H1 (cell line): ENCODE results near the gene CBLN3. TPM values are rescaled to one million over a fixed set of nuclear protein-coding genes. Genes with fewer than 3 reads are reported as not detected.

Source experiments
- CBX8 ChIP-seq: fragments of 300-800, 300-1000 bp; sonication (generic); IDR thresholded peaks from 2 replicates; pipeline ENCODE4 v1.7.1; 2016; ENCODE audit warnings: low read depth, low read length, borderline replicate concordance
- CEBPB ChIP-seq: IDR thresholded peaks from 2 replicates; pipeline ENCODE4 v1.6.1; 2012; ENCODE audit warnings: low read depth, low read length
- CHD2 ChIP-seq: IDR thresholded peaks from 2 replicates; pipeline ENCODE4 v1.6.1; 2012; ENCODE audit warnings: low read length, improper control_type of control experiment
- CREB1 ChIP-seq: IDR thresholded peaks from 2 replicates; pipeline ENCODE4 v1.6.1; 2012; ENCODE audit warnings: inconsistent platforms
- GTF2F1 ChIP-seq: IDR thresholded peaks from 2 replicates; pipeline ENCODE4 v1.6.1; 2012; ENCODE audit warnings: low read depth, low read length, improper control_type of control experiment, borderline replicate concordance
- HDAC2 ChIP-seq, 2 experiments: fragments of 300-600 bp in 1 of 2; sonication (generic) in 1 of 2; IDR thresholded peaks; 2 replicates each; pipeline ENCODE4 v1.6.1; 2011 to 2012; ENCODE audit warnings: low read depth in 2 of 2, low read length in 2 of 2, mild to moderate bottlenecking in 2 of 2, moderate library complexity in 2 of 2, borderline replicate concordance in 1 of 2, inconsistent platforms in 1 of 2
- KDM4A ChIP-seq: IDR thresholded peaks from one replicate; pipeline ENCODE4 v1.7.1; 2012; ENCODE audit warnings: low read depth, mild to moderate bottlenecking, moderate library complexity, low read length, inconsistent platforms; ENCODE audit not compliant: severe bottlenecking
- MAFK ChIP-seq: IDR thresholded peaks from 2 replicates; pipeline ENCODE4 v1.6.1; 2012; ENCODE audit warnings: low read depth, mild to moderate bottlenecking, improper control_type of control experiment, low read length
- MAX ChIP-seq: IDR thresholded peaks from 2 replicates; pipeline ENCODE4 v1.6.1; 2012; ENCODE audit warnings: inconsistent platforms
- PHF8 ChIP-seq: fragments of 200-600 bp; sonication (generic); conservative IDR thresholded peaks from 2 replicates; pipeline ENCODE4 v1.7.1; 2012; ENCODE audit warnings: low read depth, mild to moderate bottlenecking, inconsistent platforms, low read length, moderate library complexity
- POLR2AphosphoS5 ChIP-seq: IDR thresholded peaks from 2 replicates; pipeline ENCODE4 v1.6.1; 2011; ENCODE audit warnings: low read depth, low read length
- POU5F1 ChIP-seq: IDR thresholded peaks from 2 replicates; pipeline ENCODE4 v1.6.1; 2011; ENCODE audit warnings: low read depth, mild to moderate bottlenecking, low read length, moderate library complexity
- RBBP5 ChIP-seq: IDR thresholded peaks from 2 replicates; pipeline ENCODE4 v1.7.1; 2012; ENCODE audit warnings: low read depth, mild to moderate bottlenecking, inconsistent platforms, low read length, moderate library complexity, borderline replicate concordance
- SIN3A ChIP-seq, 2 experiments: IDR thresholded peaks in 1 of 2; conservative IDR thresholded peaks in 1 of 2; 2 replicates each; pipeline ENCODE4 v1.6.1; 2011 to 2012; ENCODE audit warnings: low read length in 2 of 2, improper control_type of control experiment in 1 of 2, low read depth in 1 of 2, mild to moderate bottlenecking in 1 of 2
- SIX5 ChIP-seq: IDR thresholded peaks from 2 replicates; pipeline ENCODE4 v1.6.1; 2011; ENCODE audit warnings: mild to moderate bottlenecking, low read depth, low read length
- SP4 ChIP-seq: IDR thresholded peaks from 2 replicates; pipeline ENCODE4 v1.6.1; 2012; ENCODE audit warnings: low read length, inconsistent platforms
- SRF ChIP-seq: IDR thresholded peaks from 2 replicates; pipeline ENCODE4 v1.6.1; 2011; ENCODE audit warnings: mild to moderate bottlenecking, low read depth, low read length, moderate library complexity
- TAF1 ChIP-seq: IDR thresholded peaks from 2 replicates; pipeline ENCODE4 v1.6.1; 2011; ENCODE audit warnings: mild to moderate bottlenecking, low read depth, low read length
- TAF7 ChIP-seq: optimal IDR thresholded peaks from 2 replicates; pipeline ENCODE3; 2011; ENCODE audit warnings: low read depth, mild to moderate bottlenecking, inconsistent platforms, low read length, moderate library complexity, borderline replicate concordance
- TBP ChIP-seq: IDR thresholded peaks from 2 replicates; pipeline ENCODE4 v1.6.1; 2011; ENCODE audit warnings: low read depth, low read length, improper control_type of control experiment
- TEAD4 ChIP-seq: IDR thresholded peaks from 2 replicates; pipeline ENCODE4 v1.6.1; 2012; ENCODE audit warnings: low read depth, low read length, inconsistent platforms, mixed read lengths
- ZNF274 ChIP-seq: IDR thresholded peaks from 2 replicates; pipeline ENCODE4 v1.7.0; 2012; ENCODE audit warnings: low read length, borderline replicate concordance; ENCODE audit errors: extremely low read depth
- polyA plus RNA-seq, 7 experiments: library from polyadenylated mRNA; depleted of rRNA in 3 of 7; stranded (reverse) in 5 of 7; unstranded in 2 of 7; fragments of >200 nt in 5 of 7; fragments of 200-250 nt in 2 of 7; gene quantifications; 1 replicate in 5 of 7; 2 replicates in 1 of 7; 4 replicates in 1 of 7; pipeline versions ENCODE4 v1.2.1 to v1.2.3, GENCODE V29; 2011 to 2013; ENCODE audit warnings: missing spikeins in 2 of 7, mixed read lengths in 2 of 7
- total RNA-seq: library from RNA; stranded (reverse); fragmentation: NEBNext Ultra II Directional; extraction: Animal tissue kit (Norgen Biotek cat#: 25700); gene quantifications from 2 replicates; pipeline ENCODE4 v1.2.1, GENCODE V29; 2021
- TF ChIP-seq, protein P1 (sequence below): IDR thresholded peaks from 2 replicates; pipeline ENCODE4 v1.6.1; 2012; ENCODE audit warnings: inconsistent platforms

Gene CBLN3
- total and polyA plus RNA-seq, 2 of the 8 experiments (the other 6 are each of a cell fraction or from before 2014, with no cell fraction given) = 0.54 to 1.00 TPM

- peak; percentile 12; the same call in 1 of the 2 replicates for TF ChIP-seq MAFK
- peak; percentile 38 for TF ChIP-seq KDM4A
- no peak for TF ChIP-seq GTF2F1
- no peak for TF ChIP-seq TEAD4
- TF ChIP-seq CHD2 = peak; percentile 78
- no peak for TF ChIP-seq POU5F1
- peak; percentile 34; the same call in 1 of the 2 replicates for TF ChIP-seq MAX
- TF ChIP-seq, protein P1, sequence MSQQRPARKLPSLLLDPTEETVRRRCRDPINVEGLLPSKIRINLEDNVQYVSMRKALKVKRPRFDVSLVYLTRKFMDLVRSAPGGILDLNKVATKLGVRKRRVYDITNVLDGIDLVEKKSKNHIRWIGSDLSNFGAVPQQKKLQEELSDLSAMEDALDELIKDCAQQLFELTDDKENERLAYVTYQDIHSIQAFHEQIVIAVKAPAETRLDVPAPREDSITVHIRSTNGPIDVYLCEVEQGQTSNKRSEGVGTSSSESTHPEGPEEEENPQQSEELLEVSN = 0 out of 2 replicates have a peak, but pooled peaks have one; percentile 22
- 0 out of 4 replicates have a peak, but pooled peaks have one; percentile 55 to 79 for TF ChIP-seq SIN3A (conservative IDR thresholded peaks at IDR 0.05 in 1 of 2, IDR thresholded peaks at IDR 0.05 in 1 of 2; ENCODE audit: low read depth in 1 of 2, low read length in 2 of 2)
- TF ChIP-seq CBX8 = no peak
- TF ChIP-seq TAF1 = peak; percentile 74
- peak; percentile 79 for TF ChIP-seq PHF8
- peak; percentile 89; the same call in 1 of the 2 replicates for TF ChIP-seq RBBP5
- peak; percentile 27; the same call in 1 of the 2 replicates for TF ChIP-seq SRF
- no peak for TF ChIP-seq ZNF274
- TF ChIP-seq CREB1 = peak; percentile 92
- TF ChIP-seq SIX5 = 0 out of 2 replicates have a peak, but pooled peaks have one; percentile 11
- peak; percentile 70 for TF ChIP-seq TBP
- no peak for TF ChIP-seq SP4
- TF ChIP-seq HDAC2 (IDR thresholded peaks at IDR 0.05; ENCODE audit: borderline replicate concordance in 1 of 2, low read depth in 2 of 2, low read length in 2 of 2) = peak in 1 of 2 experiments; percentile 85; a peak in 2 of 4 replicates
- peak; percentile 4 for TF ChIP-seq TAF7
- TF ChIP-seq POLR2AphosphoS5 = peak; percentile 77
- TF ChIP-seq CEBPB = 0 out of 2 replicates have a peak, but pooled peaks have one; percentile 46
Observed at GRCh38 chr14:24442240-24443052, 13.0 kb upstream of the CBLN3 start, which contains the start of gene SDR39U1 (continued).
